ENCODE data around the gene LGALS12.

The LGALS12 gene, protein sequence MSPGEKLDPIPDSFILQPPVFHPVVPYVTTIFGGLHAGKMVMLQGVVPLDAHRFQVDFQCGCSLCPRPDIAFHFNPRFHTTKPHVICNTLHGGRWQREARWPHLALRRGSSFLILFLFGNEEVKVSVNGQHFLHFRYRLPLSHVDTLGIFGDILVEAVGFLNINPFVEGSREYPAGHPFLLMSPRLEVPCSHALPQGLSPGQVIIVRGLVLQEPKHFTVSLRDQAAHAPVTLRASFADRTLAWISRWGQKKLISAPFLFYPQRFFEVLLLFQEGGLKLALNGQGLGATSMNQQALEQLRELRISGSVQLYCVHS

DNA sequence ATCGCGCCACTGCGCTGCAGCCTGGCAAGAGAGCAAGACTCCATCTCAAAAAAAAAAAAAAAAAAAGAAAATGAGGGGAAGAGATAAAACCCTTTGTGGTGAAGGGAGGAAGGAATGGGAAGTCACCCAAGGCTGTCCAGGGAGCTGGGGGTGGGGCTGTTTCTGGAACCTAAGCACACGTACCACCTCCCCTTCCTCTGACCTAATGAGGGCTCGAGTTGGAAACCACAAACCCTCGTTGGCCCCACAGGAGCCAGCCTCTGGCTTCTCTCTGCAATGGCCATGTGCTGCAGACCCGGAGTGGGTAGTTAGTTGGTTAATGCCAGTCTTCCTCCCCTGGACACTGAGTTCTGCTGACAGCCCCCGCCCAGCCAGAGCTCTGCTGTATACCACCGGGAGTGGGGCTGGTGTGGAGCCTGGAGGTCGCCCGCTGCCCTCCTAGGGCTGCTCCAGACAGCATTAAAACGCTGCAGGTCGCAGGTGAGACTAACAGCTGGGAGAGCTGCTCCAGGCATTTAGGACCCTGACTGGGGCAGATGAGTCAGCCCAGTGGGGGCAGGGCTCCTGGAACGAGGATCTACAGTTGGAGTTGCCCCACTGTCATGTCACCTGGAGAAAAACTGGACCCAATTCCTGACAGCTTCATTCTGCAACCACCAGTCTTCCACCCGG lies at the start of gene LGALS12:
TSS of gene LGALS12 (plus strand) at position 228 of the 672 bp plus-strand sequence. CDS start at position 603, 375 bp downstream.
- in situ Hi-C loops (cut with MboI; ENCODE audit: low sequenced_read_pairs, unreplicated experiment): no loop called here
- no peak for TF ChIP-seq CTCF (IDR thresholded peaks at IDR 0.05; ENCODE audit: borderline replicate concordance, control extremely low read depth, extremely low read depth, insufficient read depth, missing control alignments)
- peak; percentile 23 for DNase-seq (ENCODE audit: low spot score)

DNA sequence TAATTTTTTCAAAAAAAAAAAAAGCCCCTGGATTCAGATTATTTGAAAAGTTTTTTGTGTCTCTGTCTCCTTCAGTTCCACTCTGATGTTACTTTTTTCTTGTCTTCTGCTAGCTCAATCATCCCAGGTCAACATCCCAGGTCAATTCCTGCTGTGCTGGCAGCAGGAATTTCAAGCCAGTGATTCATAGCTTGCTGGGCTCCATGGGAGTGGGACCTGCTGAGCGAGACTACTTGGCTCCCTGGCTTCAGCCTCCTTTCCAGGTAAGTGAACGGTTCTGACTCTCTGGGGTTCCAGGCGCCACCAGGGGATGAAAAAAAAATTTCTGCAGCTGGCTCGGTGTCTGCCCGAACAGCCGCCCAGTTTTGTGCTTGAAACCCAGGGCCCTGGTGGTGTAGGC lies 46.3 kb upstream of the LGALS12 start:
- in situ Hi-C loops (cut with MboI; ENCODE audit: low sequenced_read_pairs, unreplicated experiment): no loop called here
- TF ChIP-seq CTCF (IDR thresholded peaks at IDR 0.05; ENCODE audit: borderline replicate concordance, control extremely low read depth, extremely low read depth, insufficient read depth, missing control alignments): no peak
- no peak for DNase-seq (ENCODE audit: low spot score)

- DNase-seq (ENCODE audit: low spot score): no peak
- in situ Hi-C loops (cut with MboI; ENCODE audit: low sequenced_read_pairs, unreplicated experiment): no loop called here
- TF ChIP-seq CTCF (IDR thresholded peaks at IDR 0.05; ENCODE audit: borderline replicate concordance, control extremely low read depth, extremely low read depth, insufficient read depth, missing control alignments): no peak
These were observed 43.7 kb upstream of the LGALS12 start for GRCh38 chr11:63462137-63462536.

DNA sequence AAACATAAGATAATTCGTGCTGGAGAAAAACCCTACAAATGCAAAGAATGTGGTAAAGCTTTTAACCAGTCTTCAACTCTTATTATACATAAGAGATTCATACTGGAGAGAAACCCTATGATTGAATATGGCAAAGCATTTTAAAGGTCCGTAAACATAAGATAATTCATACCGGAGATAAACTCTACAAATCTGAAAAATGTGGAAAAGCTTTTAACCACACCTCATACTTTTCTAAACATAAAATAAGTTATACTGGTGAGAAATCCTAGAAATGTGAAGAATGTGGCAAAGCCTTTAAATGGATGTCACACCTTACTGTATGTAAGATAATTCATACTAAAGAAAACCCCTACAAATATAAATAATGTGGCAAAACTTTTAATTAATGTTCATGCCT lies 35.6 kb upstream of the LGALS12 start:
- in situ Hi-C loops (cut with MboI; ENCODE audit: low sequenced_read_pairs, unreplicated experiment): loop anchor here (10.0 kb wide), 1 partner anchor 264 kb away; no protein-coding TSS in a partner anchor
- no peak for DNase-seq (ENCODE audit: low spot score)
- TF ChIP-seq CTCF (IDR thresholded peaks at IDR 0.05; ENCODE audit: borderline replicate concordance, control extremely low read depth, extremely low read depth, insufficient read depth, missing control alignments): no peak

GRCh38 chr11:63472372-63472771 lies 33.5 kb upstream of the LGALS12 start:
- TF ChIP-seq CTCF (IDR thresholded peaks at IDR 0.05; ENCODE audit: borderline replicate concordance, control extremely low read depth, extremely low read depth, insufficient read depth, missing control alignments): no peak
- DNase-seq (ENCODE audit: low spot score): no peak
- in situ Hi-C loops (cut with MboI; ENCODE audit: low sequenced_read_pairs, unreplicated experiment): loop anchor here (10.0 kb wide), 1 partner anchor 262 kb away; no protein-coding TSS in a partner anchor

DNA sequence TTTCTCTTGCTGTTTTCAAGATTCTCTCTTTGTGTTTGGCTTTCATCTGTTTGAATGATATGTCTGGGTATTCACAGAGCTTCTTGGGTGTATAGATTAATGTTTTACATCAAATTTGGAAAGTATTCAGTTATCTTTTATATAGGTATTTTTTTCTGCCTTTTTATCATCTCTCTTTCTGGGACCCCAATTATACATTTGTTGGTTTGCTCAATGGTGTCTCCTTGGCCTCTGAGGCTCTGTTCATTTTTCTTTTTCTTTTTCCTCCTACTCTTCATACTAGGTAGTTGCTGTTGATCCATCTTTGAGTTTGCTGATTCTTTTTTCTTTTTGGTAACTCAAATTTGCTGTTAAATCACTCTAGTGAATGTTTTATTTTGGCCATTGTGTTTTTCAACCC lies 29.3 kb upstream of the LGALS12 start:
- in situ Hi-C loops (cut with MboI; ENCODE audit: low sequenced_read_pairs, unreplicated experiment): loop anchor here (5.0 to 10.0 kb wide), 2 partner anchors 161 to 258 kb away; no protein-coding TSS in a partner anchor
- no peak for TF ChIP-seq CTCF (IDR thresholded peaks at IDR 0.05; ENCODE audit: borderline replicate concordance, control extremely low read depth, extremely low read depth, insufficient read depth, missing control alignments)
- DNase-seq (ENCODE audit: low spot score): no peak

All from GM13976 (cell line).